LNCaP clone FGC (cell line): ENCODE data around the gene PBXIP1.
A peak's percentile ranks its signal among the peaks of the same experiment; 100 is the strongest.

Experiments
- DNase-seq: peaks from one replicate; pipeline ENCODE4 v3.0.0-alpha.2; 2011; ENCODE audit warnings: low read depth
- H3K4me3 ChIP-seq: 2 replicates; pipeline ENCODE4 v1.5.1; 2011; ENCODE audit warnings: mild to moderate bottlenecking, low read depth, low read length, control low read depth
- TF ChIP-seq, protein P1 (sequence below): IDR thresholded peaks from 2 replicates; pipeline ENCODE4 v1.5.1; 2012; ENCODE audit warnings: mild to moderate bottlenecking; ENCODE audit not compliant: control insufficient read depth, insufficient read depth; ENCODE audit errors: extremely low read depth

The PBXIP1 gene, protein sequence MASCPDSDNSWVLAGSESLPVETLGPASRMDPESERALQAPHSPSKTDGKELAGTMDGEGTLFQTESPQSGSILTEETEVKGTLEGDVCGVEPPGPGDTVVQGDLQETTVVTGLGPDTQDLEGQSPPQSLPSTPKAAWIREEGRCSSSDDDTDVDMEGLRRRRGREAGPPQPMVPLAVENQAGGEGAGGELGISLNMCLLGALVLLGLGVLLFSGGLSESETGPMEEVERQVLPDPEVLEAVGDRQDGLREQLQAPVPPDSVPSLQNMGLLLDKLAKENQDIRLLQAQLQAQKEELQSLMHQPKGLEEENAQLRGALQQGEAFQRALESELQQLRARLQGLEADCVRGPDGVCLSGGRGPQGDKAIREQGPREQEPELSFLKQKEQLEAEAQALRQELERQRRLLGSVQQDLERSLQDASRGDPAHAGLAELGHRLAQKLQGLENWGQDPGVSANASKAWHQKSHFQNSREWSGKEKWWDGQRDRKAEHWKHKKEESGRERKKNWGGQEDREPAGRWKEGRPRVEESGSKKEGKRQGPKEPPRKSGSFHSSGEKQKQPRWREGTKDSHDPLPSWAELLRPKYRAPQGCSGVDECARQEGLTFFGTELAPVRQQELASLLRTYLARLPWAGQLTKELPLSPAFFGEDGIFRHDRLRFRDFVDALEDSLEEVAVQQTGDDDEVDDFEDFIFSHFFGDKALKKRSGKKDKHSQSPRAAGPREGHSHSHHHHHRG

DNA sequence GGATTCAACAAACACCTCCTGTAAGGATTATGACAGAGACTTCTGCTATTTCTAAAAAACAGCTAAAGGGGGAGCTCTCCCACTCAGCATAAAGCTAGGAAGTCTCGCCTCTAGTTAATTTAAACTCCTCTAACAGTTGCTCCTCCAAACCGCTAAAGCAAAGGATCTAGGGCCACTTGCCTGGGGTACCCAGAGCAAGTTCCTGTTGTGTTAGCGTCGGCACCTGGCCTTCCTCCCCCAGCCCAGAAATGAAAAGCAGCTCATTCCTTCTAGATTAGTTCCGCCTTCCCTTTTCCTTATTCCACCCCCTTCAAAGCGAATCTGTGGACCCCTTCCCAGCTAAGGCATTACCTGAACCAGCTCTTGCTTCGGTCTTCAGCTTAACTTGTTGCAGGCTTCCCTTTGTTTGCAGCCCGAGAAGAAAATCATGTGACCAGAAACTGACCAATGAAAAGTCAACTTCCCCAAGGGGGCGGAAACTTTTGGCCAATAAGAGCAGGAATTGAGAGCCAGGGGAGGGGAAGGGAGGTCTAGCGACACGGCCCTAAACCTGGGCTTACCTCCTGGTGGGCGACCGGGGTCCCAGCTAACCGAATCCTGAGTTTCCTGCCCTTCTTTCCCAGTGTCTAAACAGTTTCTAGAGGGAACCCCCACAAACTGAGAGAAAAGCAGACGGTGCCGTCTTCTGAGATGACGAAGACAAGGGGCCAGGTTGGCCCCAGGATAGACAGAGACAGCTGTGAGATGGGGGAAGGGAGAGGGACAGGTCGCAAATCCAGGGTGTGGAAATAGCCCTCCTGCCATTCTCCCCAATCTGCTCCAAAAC, at the start of gene PBXIP1:
Gene PBXIP1 (minus strand): TSS at position 382 of the 826 bp plus-strand sequence. CDS start 2,378 bp downstream, outside the sequence.
- TF ChIP-seq, protein P1, sequence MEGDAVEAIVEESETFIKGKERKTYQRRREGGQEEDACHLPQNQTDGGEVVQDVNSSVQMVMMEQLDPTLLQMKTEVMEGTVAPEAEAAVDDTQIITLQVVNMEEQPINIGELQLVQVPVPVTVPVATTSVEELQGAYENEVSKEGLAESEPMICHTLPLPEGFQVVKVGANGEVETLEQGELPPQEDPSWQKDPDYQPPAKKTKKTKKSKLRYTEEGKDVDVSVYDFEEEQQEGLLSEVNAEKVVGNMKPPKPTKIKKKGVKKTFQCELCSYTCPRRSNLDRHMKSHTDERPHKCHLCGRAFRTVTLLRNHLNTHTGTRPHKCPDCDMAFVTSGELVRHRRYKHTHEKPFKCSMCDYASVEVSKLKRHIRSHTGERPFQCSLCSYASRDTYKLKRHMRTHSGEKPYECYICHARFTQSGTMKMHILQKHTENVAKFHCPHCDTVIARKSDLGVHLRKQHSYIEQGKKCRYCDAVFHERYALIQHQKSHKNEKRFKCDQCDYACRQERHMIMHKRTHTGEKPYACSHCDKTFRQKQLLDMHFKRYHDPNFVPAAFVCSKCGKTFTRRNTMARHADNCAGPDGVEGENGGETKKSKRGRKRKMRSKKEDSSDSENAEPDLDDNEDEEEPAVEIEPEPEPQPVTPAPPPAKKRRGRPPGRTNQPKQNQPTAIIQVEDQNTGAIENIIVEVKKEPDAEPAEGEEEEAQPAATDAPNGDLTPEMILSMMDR: peak; percentile 22; the same call in 1 of the 2 replicates
- H3K4me3 ChIP-seq: peak within 1 kb of the TSS; percentile 63
- DNase-seq: peak; percentile 76

DNA sequence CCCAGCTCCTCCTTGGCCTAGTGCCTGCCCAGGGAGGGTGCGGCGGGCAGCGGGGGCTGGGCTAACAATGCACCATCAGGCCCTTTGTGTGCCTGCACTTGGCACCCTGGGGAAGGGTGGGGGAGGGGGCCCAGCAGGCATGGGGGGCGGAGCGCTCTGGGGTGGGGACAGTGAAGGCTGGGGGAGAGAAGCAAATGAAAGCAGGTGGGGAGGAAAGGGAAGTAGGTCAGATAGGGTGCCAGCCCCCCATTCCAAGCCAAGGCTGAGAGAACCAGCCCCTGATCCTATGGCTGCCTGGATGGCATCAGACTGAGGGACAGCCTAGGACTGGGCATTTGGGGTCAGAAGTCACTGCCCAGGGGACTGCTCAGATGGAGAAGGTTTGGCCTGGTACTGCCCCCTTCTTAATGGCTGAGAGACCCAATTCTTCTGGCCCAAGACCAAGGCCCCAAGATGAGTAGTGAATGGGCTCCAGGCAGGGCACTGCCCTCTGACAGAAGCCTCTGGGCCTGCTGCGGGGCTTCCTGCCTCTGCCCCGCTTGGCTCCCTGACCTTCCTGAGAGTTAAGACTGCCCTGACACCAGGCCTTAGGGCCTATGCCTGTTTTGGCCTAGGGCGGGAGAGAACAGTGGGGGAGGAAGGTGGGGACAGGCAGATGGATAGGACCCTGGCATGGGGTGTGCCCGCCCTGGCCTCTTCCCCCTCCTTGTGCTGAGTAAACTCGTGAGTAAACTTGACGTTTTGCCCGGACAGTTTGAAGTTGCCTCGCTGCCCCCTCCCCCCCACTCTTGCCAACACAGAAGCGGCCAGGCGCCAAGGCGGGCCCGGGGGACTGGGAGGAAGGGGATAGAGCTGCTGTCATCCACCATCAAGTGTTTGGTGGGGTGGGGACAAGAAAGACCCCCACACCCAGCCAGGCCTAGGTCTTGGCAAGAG, 49.4 kb upstream of the PBXIP1 start:
- TF ChIP-seq, protein P1: no peak
- peak overlapping the region; percentile 67 for H3K4me3 ChIP-seq
- DNase-seq: peak; percentile 93

DNA sequence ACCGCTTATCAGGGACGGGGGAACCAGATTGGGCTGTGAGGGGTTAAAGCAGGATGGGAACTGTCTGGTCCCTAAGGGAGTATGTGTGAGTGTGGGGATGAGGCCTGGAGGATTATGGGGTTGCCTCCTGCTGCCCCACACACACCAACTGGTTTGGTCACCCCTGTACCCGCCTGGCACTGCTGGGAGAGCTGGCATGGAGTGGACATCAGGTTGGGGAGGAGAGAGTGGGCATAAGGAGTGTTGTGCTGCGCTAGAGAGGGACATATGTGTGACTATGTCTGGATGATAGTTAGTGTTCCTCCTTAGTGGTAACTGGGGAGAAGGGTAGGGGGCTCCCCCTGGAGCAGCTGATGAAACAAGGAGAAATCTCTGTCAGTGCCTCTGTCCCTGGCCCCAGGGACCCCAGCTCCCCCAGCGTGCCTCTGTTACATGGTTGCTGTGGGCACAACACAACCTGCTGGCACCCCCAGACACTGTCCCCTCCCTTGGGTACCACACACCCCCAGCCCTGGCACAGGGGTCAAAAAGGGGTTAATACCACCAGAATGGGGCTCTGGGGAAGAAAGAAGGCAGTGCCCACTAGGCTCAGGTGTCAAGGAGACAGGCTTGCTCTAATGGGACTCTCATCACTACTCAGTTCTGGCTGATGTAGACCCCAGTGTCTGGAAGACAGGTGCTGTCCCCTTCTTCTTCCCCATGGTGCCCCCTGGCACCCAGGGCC, 48.6 kb upstream of the PBXIP1 start:
- TF ChIP-seq, protein P1: no peak
- no peak for DNase-seq

DNA sequence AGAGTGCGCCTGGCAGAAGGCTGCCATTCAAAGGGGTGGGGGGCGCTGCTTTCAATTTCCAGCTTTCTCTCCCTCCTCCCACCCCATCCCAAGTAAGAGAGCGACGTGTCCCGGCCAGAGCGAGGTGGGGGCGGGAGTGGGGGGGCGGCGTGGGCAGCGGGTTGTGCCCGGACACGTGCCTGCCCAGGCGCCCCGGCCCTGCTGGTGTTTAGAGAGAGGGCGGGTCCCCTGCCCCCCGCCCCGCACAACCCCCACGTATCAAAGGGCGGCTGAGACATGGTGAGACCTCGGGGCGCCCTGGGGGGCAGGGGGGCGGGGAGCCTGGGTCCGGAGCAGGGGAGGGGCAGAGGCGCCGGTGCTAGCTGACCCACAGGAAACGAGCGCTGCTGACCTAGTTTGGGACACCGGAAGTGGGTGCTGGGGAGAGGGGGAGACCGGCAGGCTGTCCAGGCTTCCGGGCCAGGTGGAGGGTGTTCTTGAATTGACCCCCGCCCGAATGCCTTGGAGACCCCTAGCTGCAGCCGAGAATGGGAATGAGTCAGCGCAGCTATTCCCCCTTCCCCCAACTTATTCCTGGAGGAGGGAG, 48.0 kb upstream of the PBXIP1 start:
- TF ChIP-seq, protein P1: no peak
- DNase-seq: no peak
- peak overlapping the region; percentile 67 for H3K4me3 ChIP-seq

More for the DNA sequence above, 48.6 kb upstream of the PBXIP1 start:
- peak overlapping the region; percentile 67 for H3K4me3 ChIP-seq

DNA sequence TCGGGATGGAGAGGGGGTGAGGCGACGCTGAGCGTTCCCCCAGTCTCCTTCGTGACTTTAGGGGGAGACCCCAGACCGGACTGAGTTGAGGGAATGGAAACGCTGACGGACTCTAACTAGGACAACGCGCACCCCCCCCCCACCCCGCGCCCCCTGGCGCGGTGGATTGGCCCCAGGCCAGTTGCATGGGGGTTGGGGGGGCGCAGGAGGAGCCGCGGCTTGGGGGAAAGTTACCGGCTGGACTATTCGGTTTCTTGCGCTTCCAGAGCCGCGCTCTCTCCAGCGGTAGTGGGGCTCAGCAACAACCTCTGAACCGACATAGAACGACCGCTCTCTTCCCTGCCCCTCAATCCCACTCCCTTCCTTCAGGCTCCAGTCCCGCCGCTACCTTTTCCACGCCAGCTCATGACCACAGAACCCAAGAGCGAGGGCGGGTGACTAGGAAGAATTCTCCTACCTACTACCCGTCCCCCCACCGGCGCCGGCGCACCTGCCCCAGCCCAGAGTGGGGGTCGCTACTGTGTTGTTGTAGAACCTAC, 47.4 kb upstream of the PBXIP1 start:
- TF ChIP-seq, protein P1: no peak
- no peak for DNase-seq
- peak overlapping the region; percentile 67 for H3K4me3 ChIP-seq
